GM12865 (cell line): ENCODE results near the gene DRD4.

ENCODE experiments used
- DNase-seq: peaks from one replicate; pipeline ENCODE4 v3.0.0; 2010; ENCODE audit warnings: low read depth
- H3K4me3 ChIP-seq: 2 replicates; pipeline ENCODE4 v1.5.1; 2011; ENCODE audit warnings: mild to moderate bottlenecking, low read depth, low read length, control low read depth
- TF ChIP-seq, protein P1 (sequence below): IDR thresholded peaks from 2 replicates; pipeline ENCODE4 v1.5.1; 2011; ENCODE audit warnings: low read length, control low read depth, low read depth, inconsistent platforms; ENCODE audit not compliant: insufficient read depth; ENCODE audit errors: missing control alignments

The DRD4 gene

DNA sequence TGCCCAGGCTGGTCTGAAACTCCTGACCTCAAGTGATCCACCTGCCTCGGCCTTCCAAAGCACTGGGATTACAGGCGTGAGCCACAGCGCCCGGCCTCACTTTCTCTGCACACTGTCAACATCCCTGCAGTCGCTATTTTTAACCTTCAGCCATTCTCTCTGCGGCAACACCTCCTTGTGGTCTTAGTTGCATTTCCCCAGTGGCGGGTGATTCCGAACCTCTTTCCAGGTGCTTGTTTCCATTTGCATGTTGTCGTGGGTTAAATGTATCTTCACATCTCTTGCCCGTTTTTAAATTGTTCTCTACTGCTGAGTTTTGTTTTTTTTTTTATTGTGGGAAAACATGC, 7.9 kb upstream of the DRD4 start:
- DNase-seq: peak; percentile 82
- H3K4me3 ChIP-seq: peak overlapping the region; percentile 39
- TF ChIP-seq, protein P1, sequence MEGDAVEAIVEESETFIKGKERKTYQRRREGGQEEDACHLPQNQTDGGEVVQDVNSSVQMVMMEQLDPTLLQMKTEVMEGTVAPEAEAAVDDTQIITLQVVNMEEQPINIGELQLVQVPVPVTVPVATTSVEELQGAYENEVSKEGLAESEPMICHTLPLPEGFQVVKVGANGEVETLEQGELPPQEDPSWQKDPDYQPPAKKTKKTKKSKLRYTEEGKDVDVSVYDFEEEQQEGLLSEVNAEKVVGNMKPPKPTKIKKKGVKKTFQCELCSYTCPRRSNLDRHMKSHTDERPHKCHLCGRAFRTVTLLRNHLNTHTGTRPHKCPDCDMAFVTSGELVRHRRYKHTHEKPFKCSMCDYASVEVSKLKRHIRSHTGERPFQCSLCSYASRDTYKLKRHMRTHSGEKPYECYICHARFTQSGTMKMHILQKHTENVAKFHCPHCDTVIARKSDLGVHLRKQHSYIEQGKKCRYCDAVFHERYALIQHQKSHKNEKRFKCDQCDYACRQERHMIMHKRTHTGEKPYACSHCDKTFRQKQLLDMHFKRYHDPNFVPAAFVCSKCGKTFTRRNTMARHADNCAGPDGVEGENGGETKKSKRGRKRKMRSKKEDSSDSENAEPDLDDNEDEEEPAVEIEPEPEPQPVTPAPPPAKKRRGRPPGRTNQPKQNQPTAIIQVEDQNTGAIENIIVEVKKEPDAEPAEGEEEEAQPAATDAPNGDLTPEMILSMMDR: peak; percentile 2

DNA sequence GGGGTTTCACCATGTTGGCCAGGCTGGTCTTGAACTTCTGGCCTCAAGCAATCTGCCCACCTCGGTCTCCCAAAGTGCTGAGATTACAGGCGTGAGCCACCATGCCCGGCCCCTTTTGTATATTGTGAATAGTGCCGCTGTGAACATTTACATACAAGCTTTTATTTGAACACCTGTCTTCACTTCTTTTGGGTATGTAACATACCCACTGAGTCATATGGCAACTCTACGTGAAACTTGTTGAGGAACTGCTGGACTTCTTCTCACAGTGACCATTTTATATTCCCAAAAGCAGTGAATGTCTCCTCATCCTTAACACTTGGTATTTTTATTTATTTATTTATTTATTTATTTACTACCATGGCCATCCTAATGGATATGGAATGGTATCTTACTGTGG, 6.2 kb upstream of the DRD4 start:
- DNase-seq: peak; percentile 54
- no peak overlapping the region for H3K4me3 ChIP-seq
- TF ChIP-seq, protein P1: no peak

DNA sequence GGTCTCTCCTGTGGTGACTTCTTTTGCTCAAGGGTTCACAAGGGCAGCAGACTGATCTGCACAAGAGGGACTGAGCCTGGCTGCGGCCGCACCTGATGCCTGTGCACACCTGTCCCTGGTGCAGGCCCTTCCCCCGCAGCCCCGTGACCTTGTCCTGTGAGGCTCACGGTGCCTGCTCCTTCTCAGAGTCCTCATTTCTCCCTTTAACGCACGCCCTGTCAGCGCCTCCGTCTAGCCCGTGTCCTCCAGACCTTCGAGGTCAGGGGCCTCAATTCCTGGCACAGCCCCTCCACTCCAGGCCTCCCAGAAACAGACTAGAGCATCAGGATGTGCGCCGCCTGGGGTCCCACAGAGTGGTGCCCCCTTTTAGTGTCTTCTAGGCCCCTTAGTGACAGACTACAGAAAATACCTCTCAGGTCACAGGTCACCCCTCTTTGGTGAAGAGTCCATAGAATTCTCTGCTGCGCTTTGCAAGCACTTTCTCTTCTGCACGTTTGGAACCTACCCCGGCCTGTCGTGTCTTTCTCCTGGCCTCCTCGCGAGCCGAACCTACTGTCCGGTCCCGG, 1.0 kb upstream of the DRD4 start:
- no peak for DNase-seq
- no peak overlapping the region for H3K4me3 ChIP-seq

DNA sequence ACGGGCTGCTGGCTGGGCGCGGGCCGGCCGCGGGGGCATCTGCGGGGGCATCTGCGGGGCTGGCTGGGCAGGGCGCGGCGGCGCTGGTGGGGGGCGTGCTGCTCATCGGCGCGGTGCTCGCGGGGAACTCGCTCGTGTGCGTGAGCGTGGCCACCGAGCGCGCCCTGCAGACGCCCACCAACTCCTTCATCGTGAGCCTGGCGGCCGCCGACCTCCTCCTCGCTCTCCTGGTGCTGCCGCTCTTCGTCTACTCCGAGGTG, 194 bp downstream of the DRD4 start:
- TF ChIP-seq, protein P1: no peak
- no peak for DNase-seq
- H3K4me3 ChIP-seq: no peak overlapping the region

More for the DNA sequence above, 1.0 kb upstream of the DRD4 start:
- TF ChIP-seq, protein P1: no peak

DNA sequence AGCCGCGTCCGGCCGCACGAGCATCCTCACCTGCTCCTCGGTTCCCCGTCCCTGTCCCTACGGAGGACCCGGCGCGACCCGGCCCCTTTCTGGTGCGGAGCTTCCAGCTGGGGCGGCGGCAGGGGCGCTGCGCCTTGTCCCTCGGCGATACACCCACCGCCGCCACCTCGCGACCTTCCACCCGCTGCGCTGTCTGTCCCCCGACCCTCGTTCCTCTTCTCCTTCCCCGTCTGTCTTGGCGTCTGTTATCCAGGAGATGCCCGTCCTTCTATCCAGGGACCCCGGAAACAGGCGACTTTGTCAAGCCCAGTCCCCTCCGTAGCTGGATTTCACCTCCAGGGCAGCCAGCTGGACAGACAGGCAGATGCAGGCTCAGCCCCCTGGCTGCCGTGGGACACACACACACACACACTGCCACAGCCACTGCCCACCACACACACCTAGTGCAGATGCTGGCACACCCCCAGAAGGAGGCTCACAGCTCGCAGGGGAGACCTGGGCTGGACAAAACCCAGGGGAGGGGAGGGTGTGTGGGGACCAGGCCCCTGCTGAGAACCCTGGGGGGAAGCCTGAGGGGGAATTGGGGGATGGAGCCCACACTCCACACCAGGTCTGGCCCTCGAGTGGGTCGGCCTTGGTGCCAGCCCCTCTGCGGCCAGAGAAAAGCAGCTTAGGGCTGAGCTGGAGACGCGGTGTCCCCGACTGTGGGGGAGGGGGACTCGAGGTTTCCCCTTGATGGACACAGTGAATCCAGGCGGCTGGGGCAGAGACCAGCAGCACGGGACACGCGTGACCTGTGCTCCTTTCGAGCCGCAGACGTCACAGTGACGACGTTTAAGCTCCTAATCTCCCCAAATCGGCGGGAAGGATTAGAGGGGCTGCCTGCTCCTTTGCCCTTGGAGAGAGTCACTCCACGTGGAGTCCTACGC, 788 bp downstream of the DRD4 start:
- no peak for DNase-seq
- no peak overlapping the region for H3K4me3 ChIP-seq
- TF ChIP-seq, protein P1: no peak

DNA sequence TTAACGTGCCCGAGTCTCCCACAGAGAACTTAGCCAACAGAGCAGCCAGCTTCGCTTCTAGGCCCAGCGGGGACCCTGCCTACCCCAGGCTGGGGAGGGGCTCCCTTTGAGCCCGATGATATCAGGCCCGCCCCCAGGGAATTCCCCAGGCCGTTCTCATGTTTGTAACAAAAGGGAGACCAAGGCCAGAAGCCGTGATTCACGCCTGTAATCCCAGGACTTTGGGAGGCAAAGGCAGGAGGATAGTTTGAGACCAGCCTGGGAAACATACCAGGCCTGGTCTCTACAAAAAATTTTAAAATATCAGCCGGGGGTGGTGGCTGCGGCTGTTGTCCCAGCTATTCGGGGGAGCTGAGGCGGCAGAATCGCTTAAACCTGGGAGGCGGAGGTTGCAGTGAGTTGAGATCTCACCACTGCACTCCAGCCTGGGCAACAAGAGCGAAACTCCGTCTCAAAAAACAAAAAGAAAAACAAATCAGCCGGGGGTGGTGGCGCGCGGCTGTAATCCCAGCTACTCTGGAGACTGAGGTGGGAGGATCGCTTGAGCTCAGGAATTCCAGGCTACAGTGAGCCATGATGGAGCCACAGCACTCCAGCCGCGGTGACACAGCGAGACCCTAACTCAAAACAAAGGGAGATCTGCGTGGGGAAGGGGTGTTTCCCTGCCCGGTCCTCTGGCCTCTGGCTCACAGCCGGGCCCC, 1.7 kb downstream of the DRD4 start:
- TF ChIP-seq, protein P1: no peak
- H3K4me3 ChIP-seq: no peak overlapping the region
- DNase-seq: no peak
